Nephron (organoid): ENCODE data around the gene NLK.

Experiments
- H3K27ac Mint-ChIP-seq, 3 experiments: 2 replicates each; pipeline ENCODE4 v1.8.0; 2020; ENCODE audit warnings: mixed read lengths in 3 of 3, mild to moderate bottlenecking in 2 of 3, moderate library complexity in 1 of 3
- H3K27me3 Mint-ChIP-seq: 2 replicates; pipeline ENCODE4 v1.8.0; 2021; ENCODE audit warnings: low read depth, mild to moderate bottlenecking, moderate library complexity, mixed read lengths
- H3K36me3 Mint-ChIP-seq: 2 replicates; pipeline ENCODE4 v1.8.0; 2020; ENCODE audit warnings: low read depth, mixed read lengths
- H3K4me1 Mint-ChIP-seq: 2 replicates; pipeline ENCODE4 v1.8.0; 2020; ENCODE audit warnings: mixed read lengths
- H3K4me3 Mint-ChIP-seq, 3 experiments: 2 replicates each; pipeline ENCODE4 v1.8.0; 2020; ENCODE audit warnings: mild to moderate bottlenecking in 3 of 3, mixed read lengths in 3 of 3, moderate library complexity in 2 of 3
- H3K9me3 Mint-ChIP-seq: 2 replicates; pipeline ENCODE4 v1.8.0; 2020; ENCODE audit warnings: mixed read lengths
- TF ChIP-seq, protein P1 (sequence below), 3 experiments: fragments of 200-600 bp; sonication (generic); IDR thresholded peaks; one replicate each; pipeline ENCODE4 v1.5.0; 2021; ENCODE audit warnings: antibody characterized with exemption in 3 of 3; ENCODE audit not compliant: unreplicated experiment in 3 of 3

NLK gene

DNA sequence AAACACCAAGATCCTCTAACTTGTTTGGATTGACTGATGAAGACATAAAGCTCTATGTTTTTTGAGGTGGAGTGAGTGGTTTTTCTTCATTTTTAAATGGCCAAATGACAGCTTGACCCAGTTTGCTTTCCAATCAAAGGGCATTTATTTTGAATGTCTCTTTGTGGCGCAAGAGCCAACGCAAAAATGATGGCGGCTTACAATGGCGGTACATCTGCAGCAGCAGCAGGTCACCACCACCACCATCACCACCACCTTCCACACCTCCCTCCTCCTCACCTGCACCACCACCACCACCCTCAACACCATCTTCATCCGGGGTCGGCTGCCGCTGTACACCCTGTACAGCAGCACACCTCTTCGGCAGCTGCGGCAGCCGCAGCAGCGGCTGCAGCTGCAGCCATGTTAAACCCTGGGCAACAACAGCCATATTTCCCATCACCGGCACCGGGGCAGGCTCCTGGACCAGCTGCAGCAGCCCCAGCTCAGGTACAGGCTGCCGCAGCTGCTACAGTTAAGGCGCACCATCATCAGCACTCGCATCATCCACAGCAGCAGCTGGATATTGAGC, 329 bp downstream of the NLK start:
- Mint-ChIP-seq H3K4me1 (peaks cover 47% of the 10 kb centered on the region), H3K27ac (peak overlapping the region; percentile 39 to 85 (median 81)), H3K9me3 (peaks cover 6% of the 10 kb centered on the region), H3K36me3 (peaks cover 8% of the 10 kb centered on the region), H3K4me3 (peak overlapping the region; percentile 89 to 95 (median 93)), H3K27me3 (no peaks in the 10 kb centered on the region)
- TF ChIP-seq, protein P1, sequence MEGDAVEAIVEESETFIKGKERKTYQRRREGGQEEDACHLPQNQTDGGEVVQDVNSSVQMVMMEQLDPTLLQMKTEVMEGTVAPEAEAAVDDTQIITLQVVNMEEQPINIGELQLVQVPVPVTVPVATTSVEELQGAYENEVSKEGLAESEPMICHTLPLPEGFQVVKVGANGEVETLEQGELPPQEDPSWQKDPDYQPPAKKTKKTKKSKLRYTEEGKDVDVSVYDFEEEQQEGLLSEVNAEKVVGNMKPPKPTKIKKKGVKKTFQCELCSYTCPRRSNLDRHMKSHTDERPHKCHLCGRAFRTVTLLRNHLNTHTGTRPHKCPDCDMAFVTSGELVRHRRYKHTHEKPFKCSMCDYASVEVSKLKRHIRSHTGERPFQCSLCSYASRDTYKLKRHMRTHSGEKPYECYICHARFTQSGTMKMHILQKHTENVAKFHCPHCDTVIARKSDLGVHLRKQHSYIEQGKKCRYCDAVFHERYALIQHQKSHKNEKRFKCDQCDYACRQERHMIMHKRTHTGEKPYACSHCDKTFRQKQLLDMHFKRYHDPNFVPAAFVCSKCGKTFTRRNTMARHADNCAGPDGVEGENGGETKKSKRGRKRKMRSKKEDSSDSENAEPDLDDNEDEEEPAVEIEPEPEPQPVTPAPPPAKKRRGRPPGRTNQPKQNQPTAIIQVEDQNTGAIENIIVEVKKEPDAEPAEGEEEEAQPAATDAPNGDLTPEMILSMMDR (IDR thresholded peaks at IDR 0.05; ENCODE audit: unreplicated experiment in 3 of 3) = no peak

DNA sequence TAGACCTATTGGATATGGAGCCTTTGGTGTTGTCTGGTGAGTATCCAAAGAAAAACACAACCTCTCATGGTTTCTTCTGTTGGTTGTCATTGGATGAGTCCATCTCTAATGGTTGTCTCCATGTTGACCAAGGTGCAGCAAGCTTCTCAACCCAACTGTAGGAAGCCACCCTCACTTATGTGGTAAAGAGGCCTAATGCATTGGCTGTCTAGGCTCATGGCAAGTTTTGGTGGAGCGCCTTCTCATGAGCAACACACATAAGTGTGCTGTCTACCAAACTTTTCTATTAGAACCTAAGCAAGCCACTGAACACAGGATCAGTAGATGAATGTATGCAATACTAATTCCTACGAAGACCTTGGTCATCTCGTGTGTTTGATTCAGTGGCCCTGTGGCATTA, 819 bp downstream of the NLK start:
- Mint-ChIP-seq H3K27me3 (no peaks in the 10 kb centered on the region), H3K4me1 (peaks cover 50% of the 10 kb centered on the region), H3K4me3 (peak overlapping the region; percentile 89 to 95 (median 93)), H3K36me3 (peaks cover 8% of the 10 kb centered on the region), H3K9me3 (peaks cover 6% of the 10 kb centered on the region), H3K27ac (peak overlapping the region in 2 of 3 experiments; percentile 66 to 78)
- TF ChIP-seq, protein P1 (IDR thresholded peaks at IDR 0.05; ENCODE audit: unreplicated experiment in 3 of 3) = no peak

DNA sequence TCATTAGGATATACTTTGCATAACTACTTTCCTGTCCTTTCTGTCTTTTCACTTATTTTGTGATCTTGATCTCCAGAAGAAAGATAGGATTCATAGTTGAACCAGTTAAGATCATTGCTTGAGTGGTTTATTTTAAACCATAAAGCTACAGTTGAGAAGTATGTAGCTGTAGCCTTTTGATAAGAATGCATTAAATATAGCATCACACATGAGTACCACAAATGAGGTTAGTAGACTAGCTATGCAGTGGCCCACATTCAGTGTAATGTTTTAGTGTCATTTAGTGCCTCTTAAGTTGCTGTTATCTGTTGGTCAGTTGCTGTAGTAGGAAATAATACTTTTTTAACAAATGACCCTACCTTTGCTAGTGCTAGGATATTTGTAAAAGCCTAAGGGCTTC, 1.3 kb downstream of the NLK start:
- TF ChIP-seq, protein P1 (IDR thresholded peaks at IDR 0.05; ENCODE audit: unreplicated experiment in 3 of 3) = no peak
- Mint-ChIP-seq H3K36me3 (peaks cover 8% of the 10 kb centered on the region), H3K4me1 (peaks cover 50% of the 10 kb centered on the region), H3K27me3 (no peaks in the 10 kb centered on the region), H3K9me3 (peaks cover 6% of the 10 kb centered on the region), H3K27ac (peak overlapping the region in 1 of 3 experiments; percentile 66), H3K4me3 (peak overlapping the region; percentile 89 to 95 (median 93))

DNA sequence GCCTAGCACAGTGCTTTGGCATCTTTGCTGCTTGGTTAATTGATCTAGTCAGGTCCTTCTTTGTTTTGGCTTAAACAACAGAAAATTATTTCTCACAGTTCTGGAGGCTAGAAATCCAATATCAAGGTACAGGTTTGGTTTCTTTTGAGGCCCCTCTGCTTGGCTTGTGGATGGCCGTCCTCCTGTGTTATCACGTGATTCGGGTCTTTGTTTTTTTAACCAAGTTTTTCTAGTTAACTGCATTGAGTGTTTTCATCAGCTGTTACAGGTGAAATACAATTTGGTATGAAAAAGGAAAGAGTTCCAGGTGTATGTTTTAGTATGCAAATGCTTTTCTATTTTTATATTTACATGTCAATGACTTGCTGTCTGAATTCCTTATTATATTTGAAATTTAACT, 2.8 kb downstream of the NLK start:
- Mint-ChIP-seq H3K27ac (no peak overlapping the region), H3K27me3 (no peaks in the 10 kb centered on the region)
- TF ChIP-seq, protein P1 (IDR thresholded peaks at IDR 0.05; ENCODE audit: unreplicated experiment in 3 of 3) = no peak

DNA sequence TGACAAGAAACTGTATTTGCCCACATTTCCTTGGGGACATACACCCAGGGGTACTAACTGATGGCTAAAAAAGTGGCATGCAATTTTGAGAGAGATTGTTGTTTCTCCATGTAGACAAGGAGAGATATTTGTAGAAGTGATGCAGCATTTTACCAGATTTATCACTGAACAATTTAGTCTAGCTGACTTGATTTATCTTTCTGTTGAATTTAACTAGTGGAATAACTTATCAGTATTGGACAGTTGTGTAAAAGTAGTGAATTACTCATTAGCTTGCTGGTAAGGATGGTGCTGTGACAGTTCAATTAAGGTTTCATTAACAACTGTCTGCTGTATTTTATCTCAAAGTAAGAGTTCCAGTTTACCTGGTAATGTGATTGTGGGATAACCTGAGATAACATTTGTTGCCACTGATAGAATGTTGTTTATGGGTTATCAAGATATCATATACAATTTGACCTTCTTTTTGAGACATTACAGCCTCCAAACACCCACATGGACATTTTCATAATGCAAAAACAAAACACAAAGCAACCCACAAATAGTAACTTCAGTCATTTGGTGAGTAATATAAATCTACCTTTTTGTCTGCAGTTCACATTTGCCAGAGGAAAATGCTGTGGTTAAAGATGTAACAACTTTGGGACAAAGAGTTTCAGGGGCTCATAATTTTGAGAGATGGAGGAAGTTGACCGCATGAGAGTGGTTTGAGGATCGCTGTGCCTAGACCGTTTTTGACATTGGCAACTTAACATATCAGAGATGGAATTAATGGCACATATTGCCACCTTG, 3.8 kb downstream of the NLK start:
- H3K27ac Mint-ChIP-seq = no peak overlapping the region
- peaks cover 50% of the 10 kb centered on the region for H3K4me1 Mint-ChIP-seq
- peaks cover 8% of the 10 kb centered on the region for H3K36me3 Mint-ChIP-seq
- H3K27me3 Mint-ChIP-seq = no peaks in the 10 kb centered on the region
- H3K9me3 Mint-ChIP-seq = no peaks in the 10 kb centered on the region
- no peak overlapping the region for H3K4me3 Mint-ChIP-seq
- TF ChIP-seq, protein P1 (IDR thresholded peaks at IDR 0.05; ENCODE audit: unreplicated experiment in 3 of 3) = no peak

More for the DNA sequence above, 2.8 kb downstream of the NLK start:
- Mint-ChIP-seq H3K4me3 (peak overlapping the region; percentile 41 to 74 (median 70)), H3K9me3 (peaks cover 2% of the 10 kb centered on the region), H3K36me3 (peaks cover 8% of the 10 kb centered on the region), H3K4me1 (peaks cover 50% of the 10 kb centered on the region)
